Esophagus muscularis mucosa (tissue), 4 donors: ENCODE results near the gene NBEA. TPM values are rescaled to one million over a fixed set of nuclear protein-coding genes. Genes with fewer than 3 reads are reported as not detected.

Experiments used
- DNase-seq: peaks from one replicate; pipeline ENCODE4 v3.0.0-alpha.2; 2017; ENCODE audit errors: extremely low spot score
- H3K27ac ChIP-seq, 4 donors: fragments of 200-600 bp; sonication (generic); replicated peaks in 1 of 4; 1 replicate in 3 of 4; 2 replicates in 1 of 4; pipeline ENCODE4 v1.5.1; 2016 to 2019; ENCODE audit warnings: mild to moderate bottlenecking in 1 of 4
- H3K27me3 ChIP-seq, 4 donors: fragments of 200-600 bp; sonication (generic); one replicate each; pipeline versions ENCODE4 v1.5.1 to v1.6.0; 2016 to 2019
- H3K36me3 ChIP-seq, 4 donors: fragments of 200-600 bp; sonication (generic); one replicate each; pipeline ENCODE4 v1.5.1; 2016 to 2019
- H3K4me1 ChIP-seq, 4 donors: fragments of 200-600 bp; sonication (generic); one replicate each; pipeline ENCODE4 v1.5.1; 2016 to 2019
- H3K4me3 ChIP-seq, 4 donors: fragments of 200-600 bp; sonication (generic); 1 replicate in 2 of 4; 2 replicates in 2 of 4; pipeline ENCODE4 v1.5.1; 2016 to 2019; ENCODE audit warnings: mild to moderate bottlenecking in 4 of 4, moderate library complexity in 1 of 4
- H3K9me3 ChIP-seq, 4 donors: fragments of 200-600 bp; sonication (generic); 1 replicate in 3 of 4; 2 replicates in 1 of 4; pipeline ENCODE4 v1.5.1; 2016 to 2019
- CTCF ChIP-seq, 3 experiments: fragments of 200-600 bp in 2 of 3; fragments of 450-650 bp in 1 of 3; sonication (generic) in 2 of 3; IDR thresholded peaks; one replicate each; pipeline ENCODE4 v1.5.1; 2017 to 2019; ENCODE audit warnings: antibody characterized with exemption in 3 of 3, mild to moderate bottlenecking in 2 of 3, moderate library complexity in 1 of 3
- EP300 ChIP-seq: sonication (generic); formaldehyde crosslinking; IDR thresholded peaks from one replicate; pipeline ENCODE4 v1.6.1; 2017; ENCODE audit warnings: antibody characterized with exemption
- POLR2A ChIP-seq: fragments of 450-650 bp; IDR thresholded peaks from one replicate; pipeline ENCODE4 v1.6.1; 2017; ENCODE audit warnings: antibody characterized with exemption, moderate library complexity, mild to moderate bottlenecking, low read depth
- POLR2AphosphoS5 ChIP-seq, 2 donors: sonication (generic); formaldehyde crosslinking; IDR thresholded peaks; one replicate each; pipeline ENCODE4 v1.6.1; 2017; ENCODE audit warnings: antibody characterized with exemption in 2 of 2
- WGBS: methylation state at CpG from one replicate; pipeline ENCODE4 v1.1.5; 2018; 5-methylcytosine and 5-hydroxymethylcytosine counted together
- intact Hi-C: fragments of 100-400 bp; cut with DNase I; formaldehyde crosslinking; loops from one replicate; pipeline ENCODE4 v1.15.1; 2023
- total RNA-seq, 4 donors: library from RNA; depleted of rRNA; stranded (reverse); fragments of >200 nt; gene quantifications; one replicate each; pipeline versions ENCODE4 v1.1.0 to v1.2.1, GENCODE V29; 2016

The NBEA gene
- total RNA-seq, 4 donors from 2014 or later: 21.0 to 30.8 (median 25.0) TPM

DNA sequence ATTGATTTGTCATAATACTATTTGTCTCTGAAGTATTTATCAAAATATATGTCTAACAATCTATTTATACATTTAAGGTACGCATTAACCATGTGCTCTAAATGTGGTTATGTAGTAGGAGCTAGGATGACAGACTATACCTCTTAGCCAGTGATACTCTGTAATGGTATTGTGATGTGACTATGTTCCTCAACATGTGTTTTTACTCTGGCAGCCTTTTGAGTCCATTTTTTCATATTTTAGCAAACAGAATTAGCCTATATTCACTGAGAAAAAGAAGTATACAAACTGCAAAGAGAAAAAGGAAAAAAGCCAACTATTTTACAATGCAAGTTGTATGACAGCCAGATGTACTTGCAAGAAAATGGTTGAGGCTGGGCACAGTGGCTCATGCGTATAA lies 507.8 kb downstream of the NBEA start:
- Histone ChIP-seq H3K27ac (no peak overlapping the region), H3K4me3 (no peak overlapping the region), H3K4me1 (no peaks in the 10 kb centered on the region), H3K9me3 (no peaks in the 10 kb centered on the region), H3K27me3 (no peaks in the 10 kb centered on the region), H3K36me3 (peaks cover 0 to 3% (median 0%) of the 10 kb centered on the region in 4 donors)
- DNase-seq: no peak
- TF ChIP-seq EP300 (no peak), CTCF (IDR thresholded peaks at IDR 0.05) (no peak), POLR2A (no peak), POLR2AphosphoS5 (IDR thresholded peaks at IDR 0.05) (no peak)
- intact Hi-C loops: no loop called here
- 95% methylated on average over 2 of the region's 2 CpGs for WGBS

DNA sequence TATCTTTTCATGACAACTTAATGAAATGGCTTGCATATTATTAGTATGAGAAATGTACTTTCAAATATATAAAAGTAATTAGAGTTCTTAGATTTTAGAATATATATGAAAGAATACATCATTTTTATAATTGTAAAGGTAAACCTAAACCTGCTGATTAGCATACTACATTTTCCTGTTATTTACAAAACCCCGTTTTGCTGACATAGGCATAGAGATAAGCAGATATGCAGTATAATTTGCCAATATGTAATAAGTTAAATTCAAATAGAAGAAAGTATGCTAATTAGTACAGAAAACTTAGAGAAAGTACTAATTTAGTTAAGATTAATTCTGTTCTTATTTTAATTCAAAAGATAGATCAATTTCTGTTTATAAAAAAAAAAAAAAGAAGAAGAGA lies 513.0 kb downstream of the NBEA start:
- TF ChIP-seq POLR2AphosphoS5 (IDR thresholded peaks at IDR 0.05): no peak
- TF ChIP-seq EP300: no peak
- no peak for TF ChIP-seq CTCF (IDR thresholded peaks at IDR 0.05)
- no peak for TF ChIP-seq POLR2A
- H3K4me1 ChIP-seq: no peaks in the 10 kb centered on the region
- no peak for DNase-seq
- no peaks in the 10 kb centered on the region for H3K9me3 ChIP-seq
- intact Hi-C loops: no loop called here
- no peak overlapping the region for H3K27ac ChIP-seq
- no peak overlapping the region for H3K4me3 ChIP-seq
- H3K27me3 ChIP-seq: no peaks in the 10 kb centered on the region
- peaks cover 0 to 3% (median 0%) of the 10 kb centered on the region in 4 donors for H3K36me3 ChIP-seq
- 97% methylated on average over 1 of the region's 1 CpG for WGBS

GRCh38 chr13:35457258-35457657 lies 515.2 kb downstream of the NBEA start:
- no peak for DNase-seq
- H3K4me1 ChIP-seq: no peaks in the 10 kb centered on the region
- no peaks in the 10 kb centered on the region for H3K27me3 ChIP-seq
- H3K9me3 ChIP-seq: no peaks in the 10 kb centered on the region
- peaks cover 0 to 3% (median 0%) of the 10 kb centered on the region in 4 donors for H3K36me3 ChIP-seq
- TF ChIP-seq POLR2A (no peak), CTCF (IDR thresholded peaks at IDR 0.05) (no peak), POLR2AphosphoS5 (IDR thresholded peaks at IDR 0.05) (no peak), EP300 (no peak)
- no peak overlapping the region for H3K4me3 ChIP-seq
- intact Hi-C loops: no loop called here
- no peak overlapping the region for H3K27ac ChIP-seq
- WGBS: 93% methylated on average over 3 of the region's 3 CpGs

DNA sequence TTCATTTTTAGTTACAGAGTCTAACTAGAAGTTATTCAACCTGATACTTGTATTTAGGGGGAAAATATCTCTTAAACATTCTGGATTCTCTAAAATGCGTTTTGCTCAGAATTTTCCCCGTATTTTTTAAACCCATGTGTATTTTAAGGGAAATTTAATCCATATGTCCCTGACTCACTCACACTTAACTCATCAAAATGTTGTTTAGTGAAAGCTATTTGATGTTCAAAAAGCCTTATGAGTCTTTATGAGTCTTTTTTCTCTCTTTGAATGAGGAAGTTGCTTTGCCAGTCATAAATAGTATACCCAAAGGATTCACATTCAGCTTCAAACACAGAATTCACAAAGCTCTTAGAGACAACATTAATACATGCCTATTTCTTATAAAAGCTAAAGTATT lies 518.0 kb downstream of the NBEA start:
- intact Hi-C loops: no loop called here
- WGBS: 95% methylated on average over 2 of the region's 2 CpGs
- TF ChIP-seq EP300: no peak
- no peak for TF ChIP-seq POLR2A
- TF ChIP-seq POLR2AphosphoS5 (IDR thresholded peaks at IDR 0.05): no peak
- TF ChIP-seq CTCF (IDR thresholded peaks at IDR 0.05): no peak
- no peaks in the 10 kb centered on the region for H3K4me1 ChIP-seq
- H3K9me3 ChIP-seq: no peaks in the 10 kb centered on the region
- no peak overlapping the region for H3K4me3 ChIP-seq
- no peak for DNase-seq
- H3K27ac ChIP-seq: no peak overlapping the region
- no peaks in the 10 kb centered on the region for H3K36me3 ChIP-seq
- no peaks in the 10 kb centered on the region for H3K27me3 ChIP-seq

DNA sequence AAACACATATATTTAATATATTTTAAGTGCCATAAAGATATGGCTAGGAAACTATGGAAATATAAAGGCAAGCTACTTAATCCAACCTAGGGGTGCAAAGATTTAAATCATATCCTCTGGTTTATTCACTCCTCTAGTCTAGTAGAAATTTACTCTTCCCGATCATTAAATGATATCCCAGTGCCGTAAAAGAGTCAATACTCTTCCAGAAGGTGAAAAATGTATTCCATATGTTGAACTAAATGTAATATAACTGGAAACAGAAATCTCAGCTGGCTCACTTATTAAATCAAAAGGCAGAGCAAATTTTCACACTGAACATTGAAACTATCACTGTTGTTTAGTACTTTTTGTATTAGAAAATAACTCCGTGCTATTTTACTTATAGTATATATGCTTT lies 523.3 kb downstream of the NBEA start:
- intact Hi-C loops: no loop called here
- H3K4me3 ChIP-seq: no peak overlapping the region
- no peaks in the 10 kb centered on the region for H3K36me3 ChIP-seq
- TF ChIP-seq CTCF (IDR thresholded peaks at IDR 0.05) (no peak), POLR2A (no peak), POLR2AphosphoS5 (IDR thresholded peaks at IDR 0.05) (no peak), EP300 (no peak)
- WGBS: 91% methylated on average over 3 of the region's 3 CpGs
- no peak for DNase-seq
- no peaks in the 10 kb centered on the region for H3K9me3 ChIP-seq
- H3K27ac ChIP-seq: no peak overlapping the region
- peaks cover 0 to 7% (median 7%) of the 10 kb centered on the region in 4 donors for H3K4me1 ChIP-seq
- no peaks in the 10 kb centered on the region for H3K27me3 ChIP-seq
